H7 (cell line): ENCODE data around the gene CNGB1. TPM values are rescaled to one million over a fixed set of nuclear protein-coding genes. Genes with fewer than 3 reads are reported as not detected.
"Not testable (repeated sequence)": the region's sequence is repeated elsewhere in the genome, so short reads cannot be mapped to it uniquely, and the experiment has no call there.

Source experiments
- DNase-seq: peaks from one replicate; pipeline ENCODE4 v3.0.0; 2012
- H3K27me3 ChIP-seq: 2 replicates; pipeline ENCODE4 v1.6.0; 2011; ENCODE audit warnings: mild to moderate bottlenecking, low read length; ENCODE audit not compliant: control insufficient read depth, insufficient read depth
- H3K36me3 ChIP-seq: replicated peaks from 2 replicates; pipeline ENCODE4 v1.5.1; 2011; ENCODE audit warnings: low read length; ENCODE audit not compliant: control insufficient read depth, insufficient read depth
- H3K4me3 ChIP-seq: 2 replicates; pipeline ENCODE4 v1.5.1; 2011; ENCODE audit warnings: low read depth, mild to moderate bottlenecking, control low read depth, low read length, moderate library complexity; ENCODE audit not compliant: insufficient read depth
- total RNA-seq: library from RNA; depleted of rRNA; stranded (reverse); fragments of >200 nt; shearing (Covaris generic); gene quantifications from 2 replicates; pipeline ENCODE4 v1.2.3, GENCODE V29; 2014; rRNA removed

CNGB1 gene
- total RNA-seq = not detected in 2 replicates

DNA sequence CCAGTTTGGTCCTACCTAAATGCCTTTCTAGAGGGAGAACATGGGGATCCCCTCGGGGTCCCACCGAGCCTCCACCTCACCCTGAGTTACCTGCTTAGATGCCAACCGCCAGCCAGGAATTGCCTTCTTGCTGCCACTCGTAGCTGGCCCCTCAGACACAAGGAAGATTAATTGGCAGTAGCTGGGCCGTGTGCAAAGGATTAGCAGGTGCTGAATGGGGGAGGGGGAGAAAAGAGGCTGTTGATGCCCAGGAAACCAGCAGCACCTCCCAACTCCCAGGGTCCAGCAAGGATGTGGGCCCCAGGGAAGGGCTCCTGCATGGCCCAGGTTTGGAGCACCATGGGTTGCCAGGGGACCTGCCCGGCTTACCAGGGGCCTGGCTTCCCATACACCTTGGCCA is at the start of gene CNGB1:
Gene CNGB1, minus strand, starts transcription at position 159 of the 400 bp plus-strand sequence. CDS start 3,842 bp downstream, outside the sequence.
- no peak for DNase-seq
- no peaks in the 10 kb centered on the region for H3K27me3 ChIP-seq
- no peaks in the 10 kb centered on the region for H3K36me3 ChIP-seq
- no peak within 1 kb of the TSS for H3K4me3 ChIP-seq

DNA sequence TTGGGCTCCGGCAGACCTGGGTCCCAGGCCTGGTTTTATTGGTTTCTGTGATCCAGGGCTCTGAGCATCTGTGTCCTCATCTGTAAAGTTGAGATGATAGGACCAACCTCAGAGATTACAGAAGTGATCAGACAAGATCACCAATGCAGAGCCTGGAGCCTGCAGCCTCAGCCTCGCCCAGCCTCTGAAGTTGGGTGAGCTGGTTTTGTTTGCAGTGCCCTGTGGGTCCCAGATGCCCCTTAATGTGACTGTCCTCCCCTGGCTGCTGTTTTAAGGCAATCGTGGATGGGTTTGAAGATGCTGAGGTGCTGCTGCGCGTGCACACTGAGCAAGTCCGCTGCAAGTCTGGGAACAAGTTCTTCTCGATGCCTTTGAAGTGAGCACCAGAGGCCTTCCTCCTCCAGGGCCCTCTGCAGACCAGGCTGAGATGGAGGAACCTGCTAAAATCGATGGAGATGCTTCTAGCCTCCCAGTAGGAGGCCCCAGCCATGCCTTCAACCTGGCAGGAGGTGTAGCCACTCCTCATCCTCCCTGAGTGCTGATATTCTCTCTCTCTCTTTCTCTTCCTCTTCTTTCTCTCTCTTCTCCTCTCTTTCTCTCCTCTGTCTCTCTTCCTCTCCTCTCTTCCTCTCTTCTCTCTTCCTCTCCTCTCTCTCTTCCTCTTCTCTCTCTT is 49.1 kb upstream of the CNGB1 start:
- peaks cover 4% of the 10 kb centered on the region; the same call in 1 of the 2 replicates for H3K27me3 ChIP-seq
- DNase-seq = no peak
- no peaks in the 10 kb centered on the region; the same call in 1 of the 2 replicates for H3K36me3 ChIP-seq
- no peak overlapping the region for H3K4me3 ChIP-seq

DNA sequence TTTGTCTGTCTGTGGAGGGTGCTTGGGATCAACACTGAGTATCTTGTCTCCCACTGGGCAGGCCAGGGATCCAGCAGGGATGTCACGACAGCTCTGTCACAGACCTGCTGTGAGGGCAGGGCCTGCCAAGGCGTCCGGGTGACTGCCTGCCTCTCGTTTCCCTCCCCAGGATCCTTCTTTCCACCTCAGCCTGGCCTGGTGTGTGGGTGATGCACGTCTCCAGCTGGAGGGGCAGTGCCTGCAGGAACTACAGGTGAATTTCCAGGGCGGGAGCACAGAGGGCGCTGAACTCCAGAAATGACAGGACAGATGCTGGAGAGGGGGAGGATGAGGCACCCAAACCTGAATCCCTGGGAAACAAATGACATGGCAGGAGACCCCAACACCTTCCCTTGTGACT is 47.9 kb upstream of the CNGB1 start:
- Histone ChIP-seq H3K4me3 (no peak overlapping the region), H3K36me3 (no peaks in the 10 kb centered on the region; the same call in 1 of the 2 replicates), H3K27me3 (peaks cover 3% of the 10 kb centered on the region; the same call in 1 of the 2 replicates)
- peak; percentile 75 for DNase-seq

DNA sequence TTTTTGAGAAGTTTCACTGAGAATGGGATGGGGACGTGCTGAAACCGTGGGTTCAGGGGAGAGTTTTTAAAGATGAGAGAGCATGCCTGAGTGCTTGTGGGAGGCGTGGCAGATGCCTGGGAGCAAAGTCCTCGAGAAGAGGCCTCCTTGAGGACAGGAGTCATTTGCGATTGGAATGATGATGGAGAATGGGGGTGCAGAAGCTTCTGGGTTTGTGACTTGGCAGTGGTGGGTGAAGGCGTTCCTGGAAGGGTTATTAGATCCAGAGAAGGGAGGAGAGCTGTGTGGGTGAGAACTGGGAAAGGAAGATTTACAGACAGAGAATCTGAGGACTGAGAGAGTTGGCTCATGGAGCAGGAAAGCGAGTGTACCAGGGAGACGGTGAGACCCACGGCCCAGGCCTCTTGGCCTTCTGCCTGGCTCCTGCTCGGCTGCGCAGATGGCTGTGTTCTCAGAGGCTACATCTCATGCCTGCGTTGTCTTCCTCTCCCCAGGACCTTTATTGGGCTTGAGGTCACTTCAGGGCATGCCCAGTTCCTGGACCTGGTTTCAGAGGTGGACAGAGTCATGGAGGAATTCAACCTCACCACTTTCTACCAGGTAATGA is 46.0 kb upstream of the CNGB1 start:
- Histone ChIP-seq H3K4me3 (no peak overlapping the region), H3K36me3 (peaks cover 2% of the 10 kb centered on the region; the same call in 1 of the 2 replicates), H3K27me3 (no peaks in the 10 kb centered on the region)
- DNase-seq = no peak

DNA sequence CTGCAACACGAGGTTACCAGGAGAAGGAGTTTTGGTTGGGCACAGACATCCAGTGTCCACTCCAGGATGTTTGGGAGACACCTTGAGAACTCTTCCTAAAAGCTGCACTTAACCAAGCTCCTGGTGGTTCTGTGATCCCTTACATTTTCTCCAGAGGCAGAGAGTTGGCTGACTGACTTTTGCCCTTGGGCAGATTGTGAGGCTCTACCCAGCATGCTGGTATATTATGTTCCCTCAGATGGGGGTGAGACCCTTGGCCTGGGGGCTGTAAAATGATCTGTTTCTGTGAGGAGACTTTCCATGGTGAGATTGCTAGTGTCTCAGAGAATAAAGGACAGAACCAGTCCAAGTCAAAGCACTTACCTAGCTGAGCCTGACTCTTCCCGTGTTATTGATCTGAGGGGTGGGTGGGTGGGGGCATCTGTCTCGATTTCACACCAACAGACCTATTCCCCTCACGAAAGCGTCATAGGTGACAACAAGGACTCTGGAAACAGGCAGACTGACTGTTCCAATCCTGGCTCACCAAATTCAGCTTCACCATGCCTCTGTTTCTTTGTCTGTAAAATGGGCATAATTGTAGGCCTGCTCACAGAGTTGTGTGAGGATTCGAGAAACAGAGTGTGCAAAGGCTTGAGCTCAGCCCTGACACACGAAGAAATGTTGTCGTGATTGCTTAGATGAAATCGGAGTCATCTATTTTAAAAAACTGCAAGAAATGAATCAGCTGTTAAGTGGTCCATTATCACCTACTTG is 42.5 kb upstream of the CNGB1 start:
- H3K27me3 ChIP-seq = no peaks in the 10 kb centered on the region
- DNase-seq = no peak
- no peak overlapping the region for H3K4me3 ChIP-seq
- peaks cover 6% of the 10 kb centered on the region for H3K36me3 ChIP-seq

DNA sequence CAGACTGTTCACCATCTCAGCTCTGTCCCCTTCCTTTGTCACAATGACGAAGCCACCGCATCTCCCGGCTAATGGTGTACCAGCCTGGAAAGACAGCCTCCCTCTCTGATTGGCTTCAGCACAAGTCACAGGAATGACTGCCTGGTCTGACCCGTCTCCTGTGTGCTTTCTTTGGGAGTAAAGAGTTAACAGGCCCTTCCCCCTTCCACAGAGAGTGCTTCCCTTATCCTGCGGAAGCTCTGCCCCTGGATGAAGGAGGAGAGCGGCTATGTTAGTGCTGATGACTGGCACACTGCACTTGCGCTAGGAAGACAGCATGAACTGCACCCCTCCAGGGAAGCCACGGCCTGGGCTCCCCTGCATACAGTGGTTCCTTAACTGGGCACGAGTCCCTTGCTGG is 41.6 kb upstream of the CNGB1 start:
- Histone ChIP-seq H3K4me3 (no peak overlapping the region), H3K27me3 (no peaks in the 10 kb centered on the region), H3K36me3 (peaks cover 6% of the 10 kb centered on the region)
- DNase-seq = no peak

DNA sequence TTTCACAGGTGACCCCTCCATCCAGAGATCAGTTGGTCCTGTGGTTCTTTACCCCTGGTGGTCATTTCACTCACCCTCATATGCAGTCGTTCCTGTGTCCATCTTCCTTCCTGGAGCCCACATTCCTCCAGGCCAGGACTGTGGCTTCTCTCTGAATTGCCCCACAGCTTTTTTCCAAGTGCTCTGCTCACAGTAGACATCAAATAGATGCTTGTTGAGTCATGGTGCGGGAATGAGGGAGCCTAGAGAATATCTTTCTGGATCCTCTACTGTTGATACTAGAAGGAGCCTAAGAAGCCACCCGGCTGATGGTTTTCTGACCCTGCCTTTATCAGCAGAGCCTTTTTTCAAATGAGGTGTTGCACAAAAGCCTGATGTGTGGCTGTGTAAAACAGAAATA is 40.7 kb upstream of the CNGB1 start:
- peaks cover 6% of the 10 kb centered on the region for H3K36me3 ChIP-seq
- no peak for DNase-seq
- H3K27me3 ChIP-seq = no peaks in the 10 kb centered on the region
- no peak overlapping the region for H3K4me3 ChIP-seq

DNA sequence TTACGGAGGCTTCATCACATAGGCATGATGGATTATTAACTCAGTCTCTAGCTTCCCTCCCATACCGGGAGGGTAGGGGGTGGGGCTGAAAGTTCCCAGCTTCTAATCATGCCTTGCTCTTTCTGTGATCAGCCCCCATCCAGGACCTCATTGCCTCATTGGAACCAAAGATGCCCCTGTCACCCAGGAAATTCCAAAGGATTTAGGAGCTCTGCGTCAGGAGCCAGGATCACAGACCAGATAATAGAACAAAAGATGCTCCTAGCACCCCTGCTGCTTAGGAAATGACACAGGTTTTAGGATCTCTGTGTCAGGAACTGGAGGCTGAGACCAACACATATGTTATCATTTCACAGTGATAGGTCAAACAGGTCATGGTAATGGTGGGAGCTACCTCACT is 40.0 kb upstream of the CNGB1 start:
- no peaks in the 10 kb centered on the region for H3K27me3 ChIP-seq
- peaks cover 7% of the 10 kb centered on the region for H3K36me3 ChIP-seq
- DNase-seq = no peak
- H3K4me3 ChIP-seq = no peak overlapping the region

DNA sequence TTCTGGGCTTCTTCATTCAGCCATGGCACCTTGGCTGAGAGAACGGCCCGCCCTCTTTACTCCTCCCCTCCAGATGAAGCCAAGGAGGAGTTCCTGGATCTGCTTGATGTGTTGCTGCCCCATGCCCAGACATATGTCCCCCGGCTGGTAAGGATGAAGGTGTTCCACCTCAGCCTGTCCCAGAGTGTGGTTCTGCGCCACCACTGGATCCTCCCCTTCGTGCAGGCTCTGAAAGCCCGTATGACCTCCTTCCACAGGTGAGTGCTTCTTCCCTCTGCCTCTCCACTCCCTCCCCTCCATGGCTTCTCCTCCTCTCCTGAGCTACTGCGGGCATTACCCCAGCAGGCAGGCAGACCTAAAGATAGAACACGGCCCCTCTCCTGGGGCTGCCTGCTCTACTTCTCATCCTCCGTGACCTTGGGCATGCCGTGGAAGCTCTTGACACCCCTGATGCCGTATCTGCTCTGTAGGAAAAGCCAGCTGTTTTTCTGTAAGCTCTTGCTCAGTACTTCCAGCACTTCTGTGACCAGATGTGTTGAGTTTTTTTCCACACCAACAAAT is 39.0 kb upstream of the CNGB1 start:
- H3K36me3 ChIP-seq = peaks cover 7% of the 10 kb centered on the region
- DNase-seq = no peak
- H3K27me3 ChIP-seq = no peaks in the 10 kb centered on the region
- no peak overlapping the region for H3K4me3 ChIP-seq

DNA sequence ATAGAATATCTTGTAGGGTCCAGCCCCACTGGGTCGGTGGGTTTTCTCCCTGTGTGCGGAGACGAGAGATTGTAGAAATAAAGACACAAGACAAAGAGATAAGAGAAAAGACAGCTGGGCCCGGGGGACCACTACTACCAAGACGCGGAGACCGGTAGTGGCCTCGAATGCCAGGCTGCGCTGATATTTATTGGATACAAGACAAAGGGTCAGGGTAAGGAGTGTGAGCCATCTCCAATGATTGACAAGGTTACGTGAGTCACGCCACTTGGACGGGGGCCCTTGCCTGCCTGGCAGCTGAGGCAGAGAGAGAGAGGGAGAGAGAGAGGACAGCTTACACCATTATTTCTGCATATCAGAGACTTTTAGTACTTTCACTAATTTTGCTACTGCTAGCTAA is 33.8 kb upstream of the CNGB1 start:
- not testable (repeated sequence) for DNase-seq, H3K27me3 ChIP-seq, H3K4me3 ChIP-seq, H3K36me3 ChIP-seq

DNA sequence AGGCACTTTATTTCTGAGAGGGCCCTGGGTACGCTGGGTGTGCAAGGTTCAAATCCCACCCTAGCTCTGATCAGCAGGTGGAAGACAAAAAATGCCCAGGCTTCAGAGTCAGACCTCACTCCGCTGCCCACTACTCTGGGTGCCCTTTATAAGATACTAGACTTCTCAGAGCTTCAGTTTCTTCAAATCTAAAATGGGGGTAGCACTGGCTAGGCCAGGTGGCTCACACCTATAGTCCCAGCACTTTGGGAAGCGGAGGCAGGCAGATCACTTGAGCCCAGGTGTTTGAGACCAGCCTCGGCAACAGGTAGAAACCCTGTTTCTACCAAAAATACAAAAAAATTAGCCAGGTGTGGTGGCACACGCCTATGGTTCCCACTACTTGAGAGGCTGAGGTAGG is 32.0 kb upstream of the CNGB1 start:
- Histone ChIP-seq H3K27me3 (no peaks in the 10 kb centered on the region), H3K4me3 (no peak overlapping the region), H3K36me3 (peaks cover 3% of the 10 kb centered on the region)
- no peak for DNase-seq

DNA sequence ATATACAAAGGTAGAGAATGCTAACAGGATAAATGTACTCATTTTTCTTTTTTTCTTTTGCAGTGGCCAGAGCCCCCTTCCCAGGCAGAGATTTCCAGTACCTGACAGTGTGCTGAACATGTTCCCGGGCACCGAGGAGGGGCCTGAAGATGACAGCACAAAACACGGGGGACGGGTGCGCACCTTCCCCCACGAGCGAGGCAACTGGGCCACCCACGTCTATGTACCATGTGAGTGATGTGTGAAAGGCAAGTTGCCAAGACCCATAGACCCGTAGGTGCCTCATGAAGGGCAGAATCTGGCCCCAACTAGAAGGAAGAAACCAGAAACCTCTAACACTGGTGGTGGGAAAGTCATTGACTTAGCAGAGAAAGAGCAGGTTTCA is 31.5 kb upstream of the CNGB1 start:
- Histone ChIP-seq H3K4me3 (no peak overlapping the region), H3K36me3 (peaks cover 3% of the 10 kb centered on the region), H3K27me3 (no peaks in the 10 kb centered on the region)
- no peak for DNase-seq

DNA sequence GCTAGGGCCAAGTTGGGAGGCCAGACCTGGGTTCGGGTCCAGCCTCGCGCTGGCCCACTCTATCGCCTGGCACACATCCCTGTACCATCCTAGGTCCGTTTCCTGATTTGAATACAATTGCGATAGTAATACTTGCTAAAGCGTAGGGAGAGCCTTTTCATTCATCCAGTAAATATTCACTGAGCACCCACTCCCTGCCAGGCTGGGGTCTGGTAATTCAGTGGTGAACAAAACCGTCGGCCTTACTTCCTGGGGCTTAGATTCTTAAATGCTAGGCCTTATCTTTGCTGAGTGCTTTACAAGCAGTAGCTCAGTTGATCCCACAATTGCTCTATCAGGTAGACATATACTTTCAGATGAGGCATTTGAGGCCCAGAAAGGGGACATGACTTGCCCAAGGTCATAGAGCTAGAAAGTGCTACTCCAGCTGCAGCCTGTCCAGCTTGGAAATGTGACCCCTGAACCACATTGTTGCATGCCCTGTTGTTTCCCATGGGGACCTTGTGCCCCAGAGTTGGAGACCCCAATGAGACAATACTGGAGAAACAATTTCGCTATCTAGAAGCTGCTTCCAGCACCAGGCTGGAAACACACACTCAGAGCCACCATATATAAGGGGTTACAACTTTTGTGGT is 31.0 kb upstream of the CNGB1 start:
- Histone ChIP-seq H3K4me3 (peak overlapping the region; percentile 74), H3K36me3 (peaks cover 3% of the 10 kb centered on the region), H3K27me3 (no peaks in the 10 kb centered on the region)
- no peak for DNase-seq
